Activated T-cell treated with anti-CD3 and anti-CD28 coated beads for 4 hours (primary cell): ENCODE data around the gene LACTBL1.

Experiments
- DNase-seq: peaks from one replicate; pipeline ENCODE4 v3.0.0-alpha.2; 2020

Gene LACTBL1

DNA sequence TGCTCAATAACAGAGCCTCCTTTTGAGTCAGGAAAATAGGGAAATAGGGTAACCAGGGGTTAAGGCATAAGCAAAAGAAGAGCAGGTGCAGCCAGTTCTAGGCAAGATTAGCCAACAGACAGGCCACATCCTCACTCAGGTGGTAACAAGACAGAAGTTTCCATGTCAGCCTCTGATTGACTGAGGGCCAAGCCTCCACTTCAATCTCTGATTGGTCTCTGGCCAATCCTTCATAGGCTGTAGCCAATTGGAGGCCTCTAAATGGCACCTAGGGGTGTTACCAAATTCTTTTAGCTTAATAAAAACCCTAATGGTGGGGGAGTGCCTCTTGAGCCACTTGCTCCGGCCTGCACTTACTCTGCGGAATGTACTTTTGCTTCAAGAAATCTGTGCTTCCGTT, 37.2 kb downstream of the LACTBL1 start:
- DNase-seq: no peak

GRCh38 chr1:22932803-22933470, 39.7 kb downstream of the LACTBL1 start:
- DNase-seq: no peak

- DNase-seq: peak; percentile 3
Measured at GRCh38 chr1:22930240-22930912, 42.3 kb downstream of the LACTBL1 start.

DNA sequence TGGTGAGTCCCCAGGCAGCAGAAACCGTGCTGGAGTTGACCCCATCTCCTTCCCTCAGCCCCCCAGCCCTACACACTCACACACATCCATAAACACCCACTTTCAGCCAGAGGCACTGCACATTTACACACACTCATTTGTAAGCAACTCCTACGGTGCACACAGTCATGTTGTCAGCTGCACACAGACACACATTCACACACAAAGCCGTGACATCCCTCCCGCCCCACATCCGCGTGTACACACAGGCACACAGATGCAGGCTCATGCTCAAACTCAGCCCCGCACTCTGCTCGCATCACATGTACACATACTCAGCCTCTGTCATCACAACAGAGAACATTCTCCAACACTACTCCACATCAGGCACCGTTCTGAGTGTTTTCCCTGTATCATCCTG, 47.6 kb downstream of the LACTBL1 start:
- DNase-seq: no peak

- DNase-seq: no peak
Measured at GRCh38 chr1:22922640-22923039, 50.0 kb downstream of the LACTBL1 start.

DNA sequence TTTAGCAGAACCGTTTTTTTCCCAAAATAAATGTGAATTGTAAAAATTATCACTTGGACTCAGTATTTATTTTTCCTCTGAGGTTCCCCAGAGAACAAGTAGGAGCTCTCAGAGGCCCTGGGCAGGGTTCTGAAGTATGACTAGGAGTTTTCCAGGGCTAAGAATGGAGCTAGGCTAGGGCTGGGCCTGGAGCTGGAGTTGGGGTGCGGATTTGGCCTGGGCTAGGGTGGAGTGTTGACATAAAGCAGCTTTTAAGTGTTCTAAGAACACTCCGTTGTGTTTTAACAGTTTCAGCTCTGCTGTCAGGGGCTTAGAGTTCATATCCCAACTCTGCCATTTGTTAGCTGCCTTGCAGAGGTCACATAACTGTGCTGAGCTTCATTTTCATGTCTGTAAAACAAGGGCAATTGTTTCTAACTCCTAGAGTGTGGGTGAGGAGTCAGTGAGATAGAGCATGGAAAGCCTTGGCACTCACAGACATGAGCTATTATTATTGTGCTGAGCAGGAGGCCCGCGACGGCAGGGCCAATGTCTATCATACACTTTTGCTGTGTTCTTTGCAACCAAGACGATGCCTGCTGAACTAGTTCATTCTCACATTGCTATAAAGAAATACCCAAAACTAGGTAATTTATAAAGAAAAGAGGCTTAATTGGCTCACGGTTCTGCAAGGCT, 51.1 kb downstream of the LACTBL1 start:
- no peak for DNase-seq

GRCh38 chr1:22920734-22921451, 51.8 kb downstream of the LACTBL1 start:
- no peak for DNase-seq

GRCh38 chr1:22920026-22920733, 52.5 kb downstream of the LACTBL1 start:
- DNase-seq: no peak

GRCh38 chr1:22919341-22920025, 53.2 kb downstream of the LACTBL1 start:
- DNase-seq: no peak

DNA sequence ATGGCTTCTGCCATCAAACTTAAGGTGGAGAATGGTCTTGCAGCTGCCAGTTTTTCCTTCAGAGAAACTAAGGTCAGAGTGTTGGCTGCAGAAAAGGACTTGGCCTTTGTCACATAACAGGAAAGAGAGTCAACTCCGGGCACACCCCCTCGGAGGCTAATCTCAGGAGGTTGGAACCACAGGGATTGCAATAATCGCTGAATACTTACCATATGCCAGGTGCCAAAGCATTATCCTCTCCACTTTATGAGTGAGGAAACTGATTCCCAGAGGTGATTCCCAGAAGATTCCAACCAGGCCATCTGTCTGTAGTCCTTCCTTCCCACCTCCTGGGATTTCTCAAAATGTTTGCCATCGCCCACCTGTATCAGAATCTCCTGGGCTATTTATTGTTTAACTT, 54.0 kb downstream of the LACTBL1 start:
- DNase-seq: no peak

DNA sequence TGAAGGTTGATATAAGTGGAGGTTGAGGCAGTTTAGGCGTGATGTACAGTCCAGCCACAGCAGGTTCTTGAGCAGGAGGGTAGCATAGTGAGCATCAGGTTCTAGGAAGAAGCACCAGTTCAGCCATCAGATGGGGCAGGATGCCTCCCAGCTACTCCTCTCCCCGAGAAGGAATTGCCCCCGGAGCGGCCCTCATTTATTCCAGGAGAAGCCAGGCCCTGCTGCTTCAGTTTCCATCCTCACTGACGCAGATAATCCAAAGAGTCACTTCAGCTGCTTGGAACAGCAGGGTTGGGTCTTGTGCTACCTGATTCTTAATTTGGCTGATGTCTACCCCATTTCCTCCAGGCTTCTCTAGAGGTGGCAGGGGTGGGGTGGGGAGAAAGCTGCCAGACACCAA, 54.7 kb downstream of the LACTBL1 start:
- DNase-seq: no peak

GRCh38 chr1:22916471-22916820, 56.2 kb downstream of the LACTBL1 start:
- no peak for DNase-seq

- no peak for DNase-seq
Measured at GRCh38 chr1:22915816-22916470, 56.7 kb downstream of the LACTBL1 start.

DNA sequence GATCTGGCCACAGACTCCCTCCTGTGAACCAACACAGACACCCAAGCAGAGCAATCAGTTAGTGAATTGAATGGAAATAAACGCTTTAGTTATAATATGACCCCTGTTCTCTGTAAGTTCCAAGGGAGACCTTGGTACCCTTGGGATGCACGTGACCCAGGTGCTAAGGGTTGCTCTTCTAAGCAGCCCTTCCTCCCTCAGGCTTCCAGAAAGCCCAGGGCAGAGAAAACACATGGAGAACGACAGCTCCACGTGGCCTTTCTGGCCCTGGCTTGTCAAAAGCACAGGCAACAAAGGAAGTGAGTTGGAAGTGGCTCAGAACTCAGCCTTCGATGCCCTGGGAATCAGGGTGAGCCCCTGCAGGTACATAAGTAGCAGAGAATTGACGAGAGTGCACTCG, 57.4 kb downstream of the LACTBL1 start:
- no peak for DNase-seq

DNA sequence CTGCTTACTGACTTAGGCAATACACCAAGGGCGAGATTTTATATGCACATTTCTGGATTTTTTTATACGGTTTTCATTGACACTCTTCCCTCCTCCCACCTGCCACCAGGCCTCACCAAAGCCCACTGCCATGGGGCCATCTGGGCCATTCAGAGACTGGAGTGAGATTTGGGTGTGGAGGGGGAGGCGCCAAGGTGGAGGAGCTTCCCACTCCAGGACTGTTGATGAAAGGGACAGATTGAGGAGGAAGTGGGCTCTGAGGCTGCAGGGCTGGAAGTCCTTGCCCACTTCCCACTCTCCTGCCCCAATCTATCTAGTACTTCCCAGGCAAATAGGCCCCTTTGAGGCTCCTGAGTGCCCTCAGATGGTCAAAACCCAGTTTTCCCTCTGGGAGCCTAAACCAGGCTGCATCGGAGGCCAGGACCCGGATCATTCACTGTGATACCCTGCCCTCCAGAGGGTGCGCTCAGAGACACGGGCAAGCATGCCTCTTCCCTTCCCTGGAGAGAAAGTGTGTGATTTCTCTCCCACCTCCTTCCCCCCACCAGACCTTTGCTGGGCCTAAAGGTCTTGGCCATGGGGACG, 57.9 kb downstream of the LACTBL1 start:
- no peak for DNase-seq

- DNase-seq: no peak
Measured at GRCh38 chr1:22914156-22914555, 58.5 kb downstream of the LACTBL1 start.

DNA sequence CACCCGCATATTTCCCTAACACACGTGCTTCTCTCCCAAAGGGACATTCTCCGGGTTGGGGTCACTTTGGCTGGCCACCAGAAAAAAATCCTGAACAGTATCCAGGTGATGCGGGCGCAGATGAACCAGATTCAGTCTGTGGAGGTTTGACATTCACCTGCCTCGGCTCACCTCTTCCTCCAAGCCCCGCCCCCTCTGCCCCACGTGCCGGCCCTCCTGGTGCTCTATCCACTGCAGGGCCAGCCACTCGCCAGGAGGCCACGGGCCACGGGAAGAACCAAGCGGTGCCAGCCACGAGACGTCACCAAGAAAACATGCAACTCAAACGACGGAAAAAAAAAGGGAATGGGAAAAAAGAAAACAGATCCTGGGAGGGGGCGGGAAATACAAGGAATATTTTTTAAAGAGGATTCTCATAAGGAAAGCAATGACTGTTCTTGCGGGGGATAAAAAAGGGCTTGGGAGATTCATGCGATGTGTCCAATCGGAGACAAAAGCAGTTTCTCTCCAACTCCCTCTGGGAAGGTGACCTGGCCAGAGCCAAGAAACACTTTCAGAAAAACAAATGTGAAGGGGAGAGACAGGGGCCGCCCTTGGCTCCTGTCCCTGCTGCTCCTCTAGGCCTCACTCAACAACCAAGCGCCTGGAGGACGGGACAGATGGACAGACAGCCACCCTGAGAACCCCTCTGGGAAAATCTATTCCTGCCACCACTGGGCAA, 59.1 kb downstream of the LACTBL1 start:
- no peak for DNase-seq

DNA sequence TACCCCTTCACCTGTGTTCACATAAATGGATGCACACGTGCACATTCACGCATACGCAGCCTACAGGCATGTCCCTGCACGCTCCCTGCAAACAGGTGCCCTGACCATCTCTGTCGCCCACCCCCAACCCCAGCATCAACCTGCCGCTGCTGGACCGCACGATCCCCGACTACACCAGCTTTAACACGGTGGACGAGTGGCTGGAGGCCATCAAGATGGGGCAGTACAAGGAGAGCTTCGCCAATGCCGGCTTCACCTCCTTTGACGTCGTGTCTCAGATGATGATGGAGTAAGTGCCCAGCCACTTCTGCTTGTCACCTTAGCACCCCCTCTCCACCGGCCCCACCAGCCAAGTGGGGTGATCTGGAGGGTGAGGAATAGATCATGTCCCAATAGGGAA, 60.4 kb downstream of the LACTBL1 start:
- DNase-seq: no peak

DNA sequence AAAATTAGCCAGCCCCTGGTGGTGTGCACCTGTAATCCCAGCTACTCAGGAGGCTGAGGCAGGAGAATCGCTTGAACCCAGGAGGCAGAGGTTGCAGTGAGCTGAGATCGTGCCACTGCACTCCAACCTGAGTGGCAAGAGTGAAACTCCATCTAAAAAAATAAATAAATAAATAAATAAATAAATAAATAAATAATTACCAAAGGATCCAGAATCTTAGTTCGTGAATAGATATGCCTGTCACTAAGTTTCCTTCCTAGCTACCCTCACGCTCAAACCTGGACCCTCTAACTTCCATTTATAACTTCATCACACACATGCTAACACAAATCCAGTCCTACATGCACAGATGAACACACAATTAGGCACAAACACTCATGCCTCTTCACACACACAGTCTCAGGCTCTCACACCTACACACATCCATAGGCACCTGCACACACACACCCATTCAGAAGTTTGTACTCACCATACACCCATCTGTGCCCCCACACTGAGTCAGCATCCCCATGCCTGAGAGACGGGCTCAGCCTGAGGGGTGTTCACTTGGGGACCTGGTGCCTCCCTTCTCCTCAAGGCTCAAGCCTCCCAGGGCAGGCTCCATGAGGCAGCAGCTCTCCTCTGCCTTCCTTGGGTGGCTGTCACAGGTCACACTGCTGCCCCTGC, 61.5 kb downstream of the LACTBL1 start:
- DNase-seq: no peak

DNA sequence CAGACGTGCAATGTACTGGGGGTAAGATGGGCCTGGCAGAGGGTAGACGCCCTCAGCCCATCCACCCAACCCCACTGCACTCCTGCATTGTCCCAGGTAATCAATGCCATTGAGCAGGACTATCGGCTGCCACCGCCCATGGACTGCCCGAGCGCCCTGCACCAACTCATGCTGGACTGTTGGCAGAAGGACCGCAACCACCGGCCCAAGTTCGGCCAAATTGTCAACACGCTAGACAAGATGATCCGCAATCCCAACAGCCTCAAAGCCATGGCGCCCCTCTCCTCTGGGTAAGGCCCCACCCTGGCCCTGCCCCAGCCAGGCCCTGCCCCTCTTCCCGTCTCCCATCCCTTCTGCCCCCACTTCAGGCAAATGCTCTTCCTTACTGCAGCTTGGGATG, 62.4 kb downstream of the LACTBL1 start:
- DNase-seq: no peak
